SK-N-SH (cell line): ENCODE data around the gene BTG4. TPM values are rescaled to one million over a fixed set of nuclear protein-coding genes. Genes with fewer than 3 reads are reported as not detected.

Source experiments
- CTCF ChIA-PET: fragments of 300-600, 350-600 bp; formaldehyde crosslinking; extraction: SDS; loops from one replicate; lab custom pipeline; 2021; lab: Yijun Ruan, JAX
- POLR2A ChIA-PET: fragments of 350-600 bp; sonication (Branson Sonifier 250); formaldehyde crosslinking; extraction: SDS; loops from one replicate; lab custom pipeline; 2020; ENCODE audit warnings: antibody characterized with exemption, inconsistent platforms; lab: Yijun Ruan, JAX
- DNase-seq: peaks from one replicate; pipeline ENCODE4 v3.0.0; 2012
- H2AFZ ChIP-seq: fragments of 200-600 bp; sonication (generic); 2 replicates; pipeline ENCODE4 v1.8.1; 2016; ENCODE audit warnings: antibody characterized with exemption, mild to moderate bottlenecking, low read depth
- H3F3A ChIP-seq: fragments of 200-600 bp; sonication (generic); replicated peaks from 2 replicates; pipeline ENCODE3; 2016; ENCODE audit warnings: antibody characterized with exemption, mild to moderate bottlenecking; ENCODE audit not compliant: insufficient read depth
- H3K27ac ChIP-seq, 2 experiments: fragments of 200-500 bp in 1 of 2; fragments of 200-600 bp in 1 of 2; sonication (Bioruptor generic) in 1 of 2; sonication (generic), shearing (Covaris generic) in 1 of 2; 2 replicates each; pipeline versions ENCODE4 v1.5.1 to v1.6.1; 2014 to 2016; ENCODE audit warnings: low read depth in 2 of 2, inconsistent platforms in 1 of 2, low read length in 1 of 2, mild to moderate bottlenecking in 1 of 2, mixed read lengths in 1 of 2
- H3K27me3 ChIP-seq: fragments of 200-600 bp; sonication (generic), shearing (Covaris generic); 2 replicates; pipeline ENCODE4 v1.6.1; 2016; ENCODE audit warnings: mixed run types; ENCODE audit not compliant: insufficient read depth
- H3K36me3 ChIP-seq, 2 experiments: fragments of 200-500 bp in 1 of 2; fragments of 200-600 bp in 1 of 2; sonication (Bioruptor generic) in 1 of 2; sonication (generic) in 1 of 2; replicated peaks in 1 of 2; 2 replicates each; pipeline versions ENCODE3 to v1.5.1; 2014 to 2016; ENCODE audit warnings: low read length in 1 of 2, mild to moderate bottlenecking in 1 of 2; ENCODE audit not compliant: insufficient read depth in 2 of 2, control insufficient read depth in 1 of 2
- H3K4me1 ChIP-seq, 2 experiments: fragments of 200-500 bp in 1 of 2; fragments of 200-600 bp in 1 of 2; sonication (Bioruptor generic) in 1 of 2; sonication (generic), shearing (Covaris generic) in 1 of 2; 2 replicates each; pipeline versions ENCODE4 v1.5.1 to v1.6.1; 2014 to 2016; ENCODE audit warnings: low read depth in 1 of 2, low read length in 1 of 2, mixed run types in 1 of 2; ENCODE audit not compliant: insufficient read depth in 2 of 2, control insufficient read depth in 1 of 2
- H3K4me2 ChIP-seq: fragments of 200-600 bp; sonication (generic), shearing (Covaris generic); 2 replicates; pipeline ENCODE4 v1.6.1; 2017; ENCODE audit warnings: mixed run types
- H3K4me3 ChIP-seq, 2 experiments: fragments of 200-500 bp in 1 of 2; fragments of 200-600 bp in 1 of 2; sonication (Bioruptor generic) in 1 of 2; sonication (generic), shearing (Covaris generic) in 1 of 2; 2 replicates each; pipeline versions ENCODE4 v1.5.1 to v1.8.1; 2014 to 2016; ENCODE audit warnings: low read depth in 2 of 2, inconsistent platforms in 1 of 2, low read length in 1 of 2, mild to moderate bottlenecking in 1 of 2, mixed read lengths in 1 of 2, moderate library complexity in 1 of 2
- H3K79me2 ChIP-seq: fragments of 200-600 bp; sonication (generic); 2 replicates; pipeline ENCODE4 v1.8.1; 2017; ENCODE audit warnings: mild to moderate bottlenecking; ENCODE audit not compliant: insufficient read depth
- H3K9ac ChIP-seq: fragments of 200-600 bp; sonication (generic); 2 replicates; pipeline ENCODE4 v1.6.1; 2017; ENCODE audit warnings: mixed run types
- H3K9me2 ChIP-seq: fragments of 200-600 bp; sonication (generic); 2 replicates; pipeline ENCODE4 v1.6.1; 2017; ENCODE audit warnings: mixed run types
- H3K9me3 ChIP-seq: fragments of 200-600 bp; sonication (generic); 2 replicates; pipeline ENCODE4 v1.6.1; 2017; ENCODE audit warnings: mixed run types, mild to moderate bottlenecking, moderate library complexity
- H4K20me1 ChIP-seq: fragments of 200-600 bp; sonication (generic); 2 replicates; pipeline ENCODE4 v1.6.1; 2017; ENCODE audit warnings: mild to moderate bottlenecking, mixed run types; ENCODE audit not compliant: insufficient read depth
- ELF1 ChIP-seq: IDR thresholded peaks from 2 replicates; pipeline ENCODE4 v1.4.0; 2012
- FOSL2 ChIP-seq: IDR thresholded peaks from 2 replicates; pipeline ENCODE4 v1.4.0; 2012; ENCODE audit warnings: low read depth, mild to moderate bottlenecking, moderate library complexity, borderline replicate concordance
- FOXJ3 ChIP-seq: sonication (generic); formaldehyde crosslinking; IDR thresholded peaks from 2 replicates; pipeline ENCODE4 v1.5.1; 2020; ENCODE audit warnings: mild to moderate bottlenecking, missing genetic modification reagents
- FOXM1 ChIP-seq: IDR thresholded peaks from 2 replicates; pipeline ENCODE4 v1.4.0; 2012; ENCODE audit warnings: low read depth, mild to moderate bottlenecking
- GATA2 ChIP-seq: sonication (generic); formaldehyde crosslinking; IDR thresholded peaks from 2 replicates; pipeline ENCODE4 v1.5.0; 2020; ENCODE audit warnings: mild to moderate bottlenecking, missing genetic modification reagents
- MEF2A ChIP-seq: IDR thresholded peaks from 2 replicates; pipeline ENCODE4 v1.4.0; 2012; ENCODE audit warnings: low read depth, borderline replicate concordance
- NFIC ChIP-seq: IDR thresholded peaks from 2 replicates; pipeline ENCODE4 v1.4.0; 2012; ENCODE audit warnings: borderline replicate concordance
- NRF1 ChIP-seq: IDR thresholded peaks from 2 replicates; pipeline ENCODE4 v1.6.1; 2012; ENCODE audit warnings: low read depth, mild to moderate bottlenecking, low read length
- RFX5 ChIP-seq: IDR thresholded peaks from 2 replicates; pipeline ENCODE4 v1.6.1; 2012; ENCODE audit warnings: mild to moderate bottlenecking, improper control_type of control experiment, low read length
- SIN3A ChIP-seq: IDR thresholded peaks from 2 replicates; pipeline ENCODE4 v1.6.1; 2012; ENCODE audit warnings: low read depth, mild to moderate bottlenecking, low read length, moderate library complexity, borderline replicate concordance
- SMC3 ChIP-seq: IDR thresholded peaks from 2 replicates; pipeline ENCODE4 v1.6.1; 2012; ENCODE audit warnings: low read depth, low read length, improper control_type of control experiment
- TCF12 ChIP-seq: IDR thresholded peaks from 2 replicates; pipeline ENCODE4 v1.4.0; 2012
- YY1 ChIP-seq: IDR thresholded peaks from 2 replicates; pipeline ENCODE4 v1.4.0; 2012; ENCODE audit warnings: low read depth, mild to moderate bottlenecking
- WGBS: methylation state at CpG from one replicate; pipeline ENCODE4 v1.1.6; 2017; ENCODE audit warnings: low lambda C conversion rate; 5-methylcytosine and 5-hydroxymethylcytosine counted together
- polyA plus RNA-seq, 3 experiments: library from polyadenylated mRNA; depleted of rRNA; stranded (reverse); fragments of >200 nt; gene quantifications; 2 replicates each; pipeline ENCODE4 v1.2.3, GENCODE V29; 2012
- TF ChIP-seq, protein P1 (sequence below): IDR thresholded peaks from 2 replicates; pipeline ENCODE4; 2012
- TF ChIP-seq, protein P2 (sequence below): IDR thresholded peaks from 2 replicates; pipeline ENCODE4 v1.4.0; 2012; ENCODE audit warnings: low read depth
- TF ChIP-seq, protein P3 (sequence below): IDR thresholded peaks from 2 replicates; pipeline ENCODE4 v1.6.1; 2012; ENCODE audit warnings: mild to moderate bottlenecking, low read depth, low read length, moderate library complexity
- TF ChIP-seq, protein P4 (sequence below): IDR thresholded peaks from 2 replicates; pipeline ENCODE4 v1.4.0; 2012; ENCODE audit warnings: low read depth, borderline replicate concordance
- TF ChIP-seq, protein P5 (sequence below): fragments of 150-350 bp; IDR thresholded peaks from 2 replicates; pipeline ENCODE4 v1.6.1; 2017; ENCODE audit warnings: antibody characterized with exemption, low read length, low read depth, borderline replicate concordance
- TF ChIP-seq, protein P6 (sequence below): IDR thresholded peaks from 2 replicates; pipeline ENCODE4 v1.4.0; 2012; ENCODE audit warnings: low read depth, borderline replicate concordance
- TF ChIP-seq, protein P7 (sequence below): fragments of 200-600 bp; sonication (generic); IDR thresholded peaks from 2 replicates; pipeline ENCODE4 v1.6.1; 2017; ENCODE audit warnings: antibody characterized with exemption, mild to moderate bottlenecking, moderate library complexity

The BTG4 gene
- polyA plus RNA-seq, 1 of the 3 experiments (the other 2 are of a cell fraction), result 0.26 TPM

DNA sequence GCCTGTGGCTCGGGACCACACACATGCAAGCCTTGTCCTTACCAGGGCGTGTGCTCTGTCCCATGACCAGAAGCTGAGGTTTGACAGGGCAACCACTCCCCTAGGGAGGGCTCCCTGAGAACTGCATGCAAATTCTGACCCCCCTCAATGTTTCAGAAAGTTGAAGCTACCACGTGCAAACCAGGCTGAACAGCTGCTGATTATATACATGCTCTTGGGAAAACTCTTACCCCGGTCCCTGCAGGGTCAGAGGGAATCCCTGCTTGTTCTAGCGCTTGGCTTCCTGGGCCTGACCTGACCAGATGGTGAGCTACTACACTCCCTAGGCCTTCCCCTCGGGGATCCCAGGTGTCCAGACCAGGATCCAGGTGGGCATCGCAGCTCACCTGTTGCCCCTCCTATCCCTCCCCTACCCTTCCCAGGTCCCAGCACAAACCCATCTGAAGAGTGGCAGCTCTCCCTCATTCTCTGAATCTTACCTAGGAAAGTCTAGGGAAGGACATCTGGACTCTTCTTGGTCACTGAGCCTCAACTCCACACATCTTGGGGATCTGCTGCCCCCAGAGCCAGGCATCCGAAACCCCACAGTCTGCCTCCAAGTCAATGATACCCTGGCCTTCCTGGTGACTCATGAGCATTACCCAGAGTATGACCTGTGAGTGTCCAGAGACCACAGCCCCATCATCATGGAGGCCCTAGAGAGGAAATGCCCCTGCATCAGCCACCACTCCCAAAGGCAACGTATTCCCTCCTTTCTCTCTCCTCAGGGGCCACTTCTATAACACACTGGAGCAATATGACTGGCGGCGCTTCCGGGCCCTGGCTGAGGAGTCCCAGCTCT lies 61.5 kb downstream of the BTG4 start:
- WGBS, result 90% methylated on average over 8 of the region's 12 CpGs
- no peaks in the 10 kb centered on the region for H3K36me3 ChIP-seq

More for the DNA sequence above, 61.5 kb downstream of the BTG4 start:
- Histone ChIP-seq H3K4me3 (no peak overlapping the region), H3K4me2 (no peak overlapping the region), H3K9ac (no peak overlapping the region), H3K79me2 (no peaks in the 10 kb centered on the region), H3K27ac (no peak overlapping the region), H3F3A (peaks cover 5% of the 10 kb centered on the region), H4K20me1 (no peaks in the 10 kb centered on the region), H2AFZ (no peak overlapping the region), H3K4me1 (peaks cover 0 to 10% of the 10 kb centered on the region in 2 experiments; a peak in 2 of 4 replicates), H3K27me3 (no peaks in the 10 kb centered on the region), H3K9me2 (no peaks in the 10 kb centered on the region), H3K9me3 (no peaks in the 10 kb centered on the region)
- ChIA-PET CTCF (interaction anchor here (0.7 to 1.9 kb wide), 6 partner anchors 22 to 391 kb away, joined by 3 to 10 read pairs (median 4); no protein-coding TSS in a partner anchor), POLR2A (no interaction called here)
- no peak for TF ChIP-seq ELF1
- no peak for TF ChIP-seq YY1
- TF ChIP-seq, protein P1, sequence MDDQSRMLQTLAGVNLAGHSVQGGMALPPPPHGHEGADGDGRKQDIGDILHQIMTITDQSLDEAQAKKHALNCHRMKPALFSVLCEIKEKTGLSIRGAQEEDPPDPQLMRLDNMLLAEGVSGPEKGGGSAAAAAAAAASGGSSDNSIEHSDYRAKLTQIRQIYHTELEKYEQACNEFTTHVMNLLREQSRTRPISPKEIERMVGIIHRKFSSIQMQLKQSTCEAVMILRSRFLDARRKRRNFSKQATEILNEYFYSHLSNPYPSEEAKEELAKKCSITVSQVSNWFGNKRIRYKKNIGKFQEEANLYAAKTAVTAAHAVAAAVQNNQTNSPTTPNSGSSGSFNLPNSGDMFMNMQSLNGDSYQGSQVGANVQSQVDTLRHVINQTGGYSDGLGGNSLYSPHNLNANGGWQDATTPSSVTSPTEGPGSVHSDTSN, result no peak
- TF ChIP-seq NRF1, result no peak
- TF ChIP-seq, protein P2, sequence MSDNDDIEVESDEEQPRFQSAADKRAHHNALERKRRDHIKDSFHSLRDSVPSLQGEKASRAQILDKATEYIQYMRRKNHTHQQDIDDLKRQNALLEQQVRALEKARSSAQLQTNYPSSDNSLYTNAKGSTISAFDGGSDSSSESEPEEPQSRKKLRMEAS, result no peak
- TF ChIP-seq, protein P3, sequence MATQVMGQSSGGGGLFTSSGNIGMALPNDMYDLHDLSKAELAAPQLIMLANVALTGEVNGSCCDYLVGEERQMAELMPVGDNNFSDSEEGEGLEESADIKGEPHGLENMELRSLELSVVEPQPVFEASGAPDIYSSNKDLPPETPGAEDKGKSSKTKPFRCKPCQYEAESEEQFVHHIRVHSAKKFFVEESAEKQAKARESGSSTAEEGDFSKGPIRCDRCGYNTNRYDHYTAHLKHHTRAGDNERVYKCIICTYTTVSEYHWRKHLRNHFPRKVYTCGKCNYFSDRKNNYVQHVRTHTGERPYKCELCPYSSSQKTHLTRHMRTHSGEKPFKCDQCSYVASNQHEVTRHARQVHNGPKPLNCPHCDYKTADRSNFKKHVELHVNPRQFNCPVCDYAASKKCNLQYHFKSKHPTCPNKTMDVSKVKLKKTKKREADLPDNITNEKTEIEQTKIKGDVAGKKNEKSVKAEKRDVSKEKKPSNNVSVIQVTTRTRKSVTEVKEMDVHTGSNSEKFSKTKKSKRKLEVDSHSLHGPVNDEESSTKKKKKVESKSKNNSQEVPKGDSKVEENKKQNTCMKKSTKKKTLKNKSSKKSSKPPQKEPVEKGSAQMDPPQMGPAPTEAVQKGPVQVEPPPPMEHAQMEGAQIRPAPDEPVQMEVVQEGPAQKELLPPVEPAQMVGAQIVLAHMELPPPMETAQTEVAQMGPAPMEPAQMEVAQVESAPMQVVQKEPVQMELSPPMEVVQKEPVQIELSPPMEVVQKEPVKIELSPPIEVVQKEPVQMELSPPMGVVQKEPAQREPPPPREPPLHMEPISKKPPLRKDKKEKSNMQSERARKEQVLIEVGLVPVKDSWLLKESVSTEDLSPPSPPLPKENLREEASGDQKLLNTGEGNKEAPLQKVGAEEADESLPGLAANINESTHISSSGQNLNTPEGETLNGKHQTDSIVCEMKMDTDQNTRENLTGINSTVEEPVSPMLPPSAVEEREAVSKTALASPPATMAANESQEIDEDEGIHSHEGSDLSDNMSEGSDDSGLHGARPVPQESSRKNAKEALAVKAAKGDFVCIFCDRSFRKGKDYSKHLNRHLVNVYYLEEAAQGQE, result no peak
- no peak for TF ChIP-seq NFIC
- TF ChIP-seq, protein P4, sequence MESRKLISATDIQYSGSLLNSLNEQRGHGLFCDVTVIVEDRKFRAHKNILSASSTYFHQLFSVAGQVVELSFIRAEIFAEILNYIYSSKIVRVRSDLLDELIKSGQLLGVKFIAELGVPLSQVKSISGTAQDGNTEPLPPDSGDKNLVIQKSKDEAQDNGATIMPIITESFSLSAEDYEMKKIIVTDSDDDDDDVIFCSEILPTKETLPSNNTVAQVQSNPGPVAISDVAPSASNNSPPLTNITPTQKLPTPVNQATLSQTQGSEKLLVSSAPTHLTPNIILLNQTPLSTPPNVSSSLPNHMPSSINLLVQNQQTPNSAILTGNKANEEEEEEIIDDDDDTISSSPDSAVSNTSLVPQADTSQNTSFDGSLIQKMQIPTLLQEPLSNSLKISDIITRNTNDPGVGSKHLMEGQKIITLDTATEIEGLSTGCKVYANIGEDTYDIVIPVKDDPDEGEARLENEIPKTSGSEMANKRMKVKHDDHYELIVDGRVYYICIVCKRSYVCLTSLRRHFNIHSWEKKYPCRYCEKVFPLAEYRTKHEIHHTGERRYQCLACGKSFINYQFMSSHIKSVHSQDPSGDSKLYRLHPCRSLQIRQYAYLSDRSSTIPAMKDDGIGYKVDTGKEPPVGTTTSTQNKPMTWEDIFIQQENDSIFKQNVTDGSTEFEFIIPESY, result no peak
- TF ChIP-seq GATA2 (CRISPR knock-in tag), result no peak
- no peak for TF ChIP-seq FOXM1
- TF ChIP-seq SMC3, result no peak
- TF ChIP-seq, protein P5, sequence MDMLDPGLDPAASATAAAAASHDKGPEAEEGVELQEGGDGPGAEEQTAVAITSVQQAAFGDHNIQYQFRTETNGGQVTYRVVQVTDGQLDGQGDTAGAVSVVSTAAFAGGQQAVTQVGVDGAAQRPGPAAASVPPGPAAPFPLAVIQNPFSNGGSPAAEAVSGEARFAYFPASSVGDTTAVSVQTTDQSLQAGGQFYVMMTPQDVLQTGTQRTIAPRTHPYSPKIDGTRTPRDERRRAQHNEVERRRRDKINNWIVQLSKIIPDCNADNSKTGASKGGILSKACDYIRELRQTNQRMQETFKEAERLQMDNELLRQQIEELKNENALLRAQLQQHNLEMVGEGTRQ, result no peak
- TF ChIP-seq, protein P6, sequence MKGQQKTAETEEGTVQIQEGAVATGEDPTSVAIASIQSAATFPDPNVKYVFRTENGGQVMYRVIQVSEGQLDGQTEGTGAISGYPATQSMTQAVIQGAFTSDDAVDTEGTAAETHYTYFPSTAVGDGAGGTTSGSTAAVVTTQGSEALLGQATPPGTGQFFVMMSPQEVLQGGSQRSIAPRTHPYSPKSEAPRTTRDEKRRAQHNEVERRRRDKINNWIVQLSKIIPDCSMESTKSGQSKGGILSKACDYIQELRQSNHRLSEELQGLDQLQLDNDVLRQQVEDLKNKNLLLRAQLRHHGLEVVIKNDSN, result no peak
- TF ChIP-seq FOXJ3 (CRISPR knock-in tag), result no peak
- TF ChIP-seq FOSL2, result no peak
- TF ChIP-seq, protein P7, sequence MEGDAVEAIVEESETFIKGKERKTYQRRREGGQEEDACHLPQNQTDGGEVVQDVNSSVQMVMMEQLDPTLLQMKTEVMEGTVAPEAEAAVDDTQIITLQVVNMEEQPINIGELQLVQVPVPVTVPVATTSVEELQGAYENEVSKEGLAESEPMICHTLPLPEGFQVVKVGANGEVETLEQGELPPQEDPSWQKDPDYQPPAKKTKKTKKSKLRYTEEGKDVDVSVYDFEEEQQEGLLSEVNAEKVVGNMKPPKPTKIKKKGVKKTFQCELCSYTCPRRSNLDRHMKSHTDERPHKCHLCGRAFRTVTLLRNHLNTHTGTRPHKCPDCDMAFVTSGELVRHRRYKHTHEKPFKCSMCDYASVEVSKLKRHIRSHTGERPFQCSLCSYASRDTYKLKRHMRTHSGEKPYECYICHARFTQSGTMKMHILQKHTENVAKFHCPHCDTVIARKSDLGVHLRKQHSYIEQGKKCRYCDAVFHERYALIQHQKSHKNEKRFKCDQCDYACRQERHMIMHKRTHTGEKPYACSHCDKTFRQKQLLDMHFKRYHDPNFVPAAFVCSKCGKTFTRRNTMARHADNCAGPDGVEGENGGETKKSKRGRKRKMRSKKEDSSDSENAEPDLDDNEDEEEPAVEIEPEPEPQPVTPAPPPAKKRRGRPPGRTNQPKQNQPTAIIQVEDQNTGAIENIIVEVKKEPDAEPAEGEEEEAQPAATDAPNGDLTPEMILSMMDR, result no peak
- TF ChIP-seq TCF12, result no peak
- no peak for TF ChIP-seq MEF2A
- no peak for TF ChIP-seq RFX5
- no peak for TF ChIP-seq SIN3A
- DNase-seq, result no peak
